ENCODE measurements around the gene GEMIN5.

Gene GEMIN5

GRCh38 chr5:154966874-154967273, 28.9 kb upstream of the GEMIN5 start:
- WGBS (ENCODE audit: extremely low coverage, insufficient coverage, low lambda C conversion rate) = no CpG with 5 or more reads among the region's 3 CpGs
- Histone ChIP-seq H2BK15ac (replicated peaks; ENCODE audit: low read depth) (no peak overlapping the region), H2BK120ac (ENCODE audit: low read depth, low read length) (no peak overlapping the region), H3K4ac (ENCODE audit: low read depth, low read length) (no peak overlapping the region), H3K56ac (ENCODE audit: low read length) (no peak overlapping the region), H3K9ac (ENCODE audit: low read length) (no peak overlapping the region), H2BK5ac (ENCODE audit: low read length) (no peak overlapping the region), H3K23ac (ENCODE audit: low read length) (no peak overlapping the region), H3K79me2 (ENCODE audit: control insufficient read depth, insufficient read depth, low read length) (no peaks in the 10 kb centered on the region), H4K5ac (ENCODE audit: low read length) (no peak overlapping the region), H3K4me1 (ENCODE audit: control insufficient read depth, low read depth, low read length) (no peaks in the 10 kb centered on the region), H3K36me3 (ENCODE audit: control insufficient read depth, insufficient read depth, low read length) (no peaks in the 10 kb centered on the region), H3K4me2 (ENCODE audit: low read length) (no peak overlapping the region), H3K4me3 (ENCODE audit: low read length) (no peak overlapping the region), H2AK5ac (ENCODE audit: low read length) (no peak overlapping the region), H3K27me3 (ENCODE audit: insufficient read depth, low read length, poor library complexity) (no peaks in the 10 kb centered on the region), H4K8ac (ENCODE audit: low read depth, low read length) (no peak overlapping the region), H3K79me1 (ENCODE audit: low read length) (no peaks in the 10 kb centered on the region), H3K27ac (ENCODE audit: low read depth, low read length) (no peak overlapping the region), H3K18ac (ENCODE audit: low read length) (no peak overlapping the region)
- DNase-seq = no peak

- Histone ChIP-seq H4K8ac (ENCODE audit: low read depth, low read length) (no peak overlapping the region), H3K36me3 (ENCODE audit: control insufficient read depth, insufficient read depth, low read length) (no peaks in the 10 kb centered on the region), H2BK5ac (ENCODE audit: low read length) (no peak overlapping the region), H3K4me3 (ENCODE audit: low read length) (no peak overlapping the region), H3K79me1 (ENCODE audit: low read length) (no peaks in the 10 kb centered on the region), H3K23ac (ENCODE audit: low read length) (no peak overlapping the region), H4K5ac (ENCODE audit: low read length) (no peak overlapping the region), H2AK5ac (ENCODE audit: low read length) (no peak overlapping the region), H2BK15ac (replicated peaks; ENCODE audit: low read depth) (no peak overlapping the region), H3K79me2 (ENCODE audit: control insufficient read depth, insufficient read depth, low read length) (no peaks in the 10 kb centered on the region), H3K9ac (ENCODE audit: low read length) (no peak overlapping the region), H3K56ac (ENCODE audit: low read length) (no peak overlapping the region), H3K27me3 (ENCODE audit: insufficient read depth, low read length, poor library complexity) (no peaks in the 10 kb centered on the region), H3K4ac (ENCODE audit: low read depth, low read length) (no peak overlapping the region), H3K18ac (ENCODE audit: low read length) (no peak overlapping the region), H3K4me1 (ENCODE audit: control insufficient read depth, low read depth, low read length) (no peaks in the 10 kb centered on the region), H3K27ac (ENCODE audit: low read depth, low read length) (no peak overlapping the region), H2BK120ac (ENCODE audit: low read depth, low read length) (no peak overlapping the region), H3K4me2 (ENCODE audit: low read length) (no peak overlapping the region)
- no CpG with 5 or more reads among the region's 7 CpGs for WGBS (ENCODE audit: extremely low coverage, insufficient coverage, low lambda C conversion rate)
- no peak for DNase-seq
Measured at GRCh38 chr5:154966081-154966841, 28.2 kb upstream of the GEMIN5 start.

DNA sequence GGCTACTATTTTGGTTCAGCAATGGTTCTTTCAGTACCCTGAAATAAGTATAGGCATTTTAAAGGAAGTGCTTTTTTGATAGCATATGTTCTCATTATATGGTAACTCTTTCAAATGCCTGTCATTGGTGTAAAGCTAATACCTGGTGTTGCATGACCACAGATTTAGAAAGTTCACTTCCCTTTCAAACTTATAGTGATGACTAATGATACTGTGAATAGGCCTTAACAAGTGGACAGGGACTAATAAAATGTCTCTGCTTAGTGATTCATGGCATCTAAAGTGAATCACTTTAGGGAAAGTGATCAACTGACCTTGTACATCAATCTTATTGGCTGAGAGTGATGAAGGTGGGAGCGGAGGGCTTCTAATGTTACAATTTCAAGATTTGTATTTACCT, 24.5 kb upstream of the GEMIN5 start:
- no peaks in the 10 kb centered on the region for H3K4me1 ChIP-seq (ENCODE audit: control insufficient read depth, low read depth, low read length)
- H4K5ac ChIP-seq (ENCODE audit: low read length) = no peak overlapping the region
- no peaks in the 10 kb centered on the region for H3K79me2 ChIP-seq (ENCODE audit: control insufficient read depth, insufficient read depth, low read length)
- no peak overlapping the region for H3K9ac ChIP-seq (ENCODE audit: low read length)
- H3K18ac ChIP-seq (ENCODE audit: low read length) = no peak overlapping the region
- no peak overlapping the region for H2BK5ac ChIP-seq (ENCODE audit: low read length)
- no peak overlapping the region for H3K27ac ChIP-seq (ENCODE audit: low read depth, low read length)
- no peak for DNase-seq
- no peak overlapping the region for H3K4me2 ChIP-seq (ENCODE audit: low read length)
- no peaks in the 10 kb centered on the region for H3K36me3 ChIP-seq (ENCODE audit: control insufficient read depth, insufficient read depth, low read length)
- H3K4ac ChIP-seq (ENCODE audit: low read depth, low read length) = no peak overlapping the region
- no peak overlapping the region for H3K23ac ChIP-seq (ENCODE audit: low read length)
- H3K4me3 ChIP-seq (ENCODE audit: low read length) = no peak overlapping the region
- no peak overlapping the region for H4K8ac ChIP-seq (ENCODE audit: low read depth, low read length)
- no peaks in the 10 kb centered on the region for H3K27me3 ChIP-seq (ENCODE audit: insufficient read depth, low read length, poor library complexity)
- H2BK15ac ChIP-seq (replicated peaks; ENCODE audit: low read depth) = no peak overlapping the region
- no peak overlapping the region for H2BK120ac ChIP-seq (ENCODE audit: low read depth, low read length)
- no peak overlapping the region for H3K56ac ChIP-seq (ENCODE audit: low read length)
- H2AK5ac ChIP-seq (ENCODE audit: low read length) = no peak overlapping the region
- no peaks in the 10 kb centered on the region for H3K79me1 ChIP-seq (ENCODE audit: low read length)
- no CpG with 5 or more reads among the region's 1 CpG for WGBS (ENCODE audit: extremely low coverage, insufficient coverage, low lambda C conversion rate)

GRCh38 chr5:154956712-154957111, 18.7 kb upstream of the GEMIN5 start:
- no peak for DNase-seq
- H2BK15ac ChIP-seq (replicated peaks; ENCODE audit: low read depth) = no peak overlapping the region
- no peak overlapping the region for H2BK120ac ChIP-seq (ENCODE audit: low read depth, low read length)
- no peaks in the 10 kb centered on the region for H3K4me1 ChIP-seq (ENCODE audit: control insufficient read depth, low read depth, low read length)
- no peak overlapping the region for H3K23ac ChIP-seq (ENCODE audit: low read length)
- H3K27me3 ChIP-seq (ENCODE audit: insufficient read depth, low read length, poor library complexity) = no peaks in the 10 kb centered on the region
- no peak overlapping the region for H3K56ac ChIP-seq (ENCODE audit: low read length)
- no peak overlapping the region for H4K8ac ChIP-seq (ENCODE audit: low read depth, low read length)
- H2BK5ac ChIP-seq (ENCODE audit: low read length) = no peak overlapping the region
- H3K9ac ChIP-seq (ENCODE audit: low read length) = no peak overlapping the region
- no peaks in the 10 kb centered on the region for H3K79me2 ChIP-seq (ENCODE audit: control insufficient read depth, insufficient read depth, low read length)
- H3K36me3 ChIP-seq (ENCODE audit: control insufficient read depth, insufficient read depth, low read length) = no peaks in the 10 kb centered on the region
- H3K27ac ChIP-seq (ENCODE audit: low read depth, low read length) = no peak overlapping the region
- H4K5ac ChIP-seq (ENCODE audit: low read length) = no peak overlapping the region
- no peak overlapping the region for H3K4me3 ChIP-seq (ENCODE audit: low read length)
- H3K4me2 ChIP-seq (ENCODE audit: low read length) = no peak overlapping the region
- no peaks in the 10 kb centered on the region for H3K79me1 ChIP-seq (ENCODE audit: low read length)
- no peak overlapping the region for H3K4ac ChIP-seq (ENCODE audit: low read depth, low read length)
- no peak overlapping the region for H2AK5ac ChIP-seq (ENCODE audit: low read length)
- H3K18ac ChIP-seq (ENCODE audit: low read length) = no peak overlapping the region

DNA sequence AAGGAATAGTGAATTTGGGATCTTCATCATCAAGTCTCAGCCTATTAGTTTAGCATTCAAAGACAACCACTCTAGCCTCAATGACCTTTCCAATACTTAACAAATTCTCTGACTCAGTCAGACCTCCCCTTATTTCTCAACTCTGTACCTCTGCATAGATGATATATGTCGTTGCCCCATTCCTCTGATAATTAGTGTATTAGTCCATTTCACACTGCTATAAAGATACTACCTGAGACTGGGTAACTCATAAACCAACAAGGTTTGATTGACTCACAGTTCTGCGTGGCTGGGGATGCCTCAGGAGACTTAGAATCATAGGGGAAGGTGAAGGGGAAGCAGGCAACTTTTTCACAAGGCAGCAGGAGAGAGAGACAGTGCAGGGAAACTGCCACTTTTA, 11.8 kb upstream of the GEMIN5 start:
- no peak overlapping the region for H3K4me3 ChIP-seq (ENCODE audit: low read length)
- H3K9ac ChIP-seq (ENCODE audit: low read length) = no peak overlapping the region
- H3K4me2 ChIP-seq (ENCODE audit: low read length) = no peak overlapping the region
- H3K56ac ChIP-seq (ENCODE audit: low read length) = no peak overlapping the region
- H4K8ac ChIP-seq (ENCODE audit: low read depth, low read length) = no peak overlapping the region
- H3K4me1 ChIP-seq (ENCODE audit: control insufficient read depth, low read depth, low read length) = no peaks in the 10 kb centered on the region
- no peak overlapping the region for H3K27ac ChIP-seq (ENCODE audit: low read depth, low read length)
- H3K4ac ChIP-seq (ENCODE audit: low read depth, low read length) = no peak overlapping the region
- peaks cover 2% of the 10 kb centered on the region for H3K79me1 ChIP-seq (ENCODE audit: low read length)
- H3K36me3 ChIP-seq (ENCODE audit: control insufficient read depth, insufficient read depth, low read length) = no peaks in the 10 kb centered on the region
- H2AK5ac ChIP-seq (ENCODE audit: low read length) = no peak overlapping the region
- no peak overlapping the region for H4K5ac ChIP-seq (ENCODE audit: low read length)
- DNase-seq = no peak
- no peaks in the 10 kb centered on the region for H3K27me3 ChIP-seq (ENCODE audit: insufficient read depth, low read length, poor library complexity)
- WGBS (ENCODE audit: extremely low coverage, insufficient coverage, low lambda C conversion rate) = no CpG with 5 or more reads among the region's 2 CpGs
- H2BK120ac ChIP-seq (ENCODE audit: low read depth, low read length) = no peak overlapping the region
- no peak overlapping the region for H2BK5ac ChIP-seq (ENCODE audit: low read length)
- no peaks in the 10 kb centered on the region for H3K79me2 ChIP-seq (ENCODE audit: control insufficient read depth, insufficient read depth, low read length)
- H3K18ac ChIP-seq (ENCODE audit: low read length) = no peak overlapping the region
- H2BK15ac ChIP-seq (replicated peaks; ENCODE audit: low read depth) = no peak overlapping the region
- no peak overlapping the region for H3K23ac ChIP-seq (ENCODE audit: low read length)

- Histone ChIP-seq H3K27ac (ENCODE audit: low read depth, low read length) (no peak overlapping the region), H2BK15ac (replicated peaks; ENCODE audit: low read depth) (no peak overlapping the region), H2BK120ac (ENCODE audit: low read depth, low read length) (no peak overlapping the region), H3K27me3 (ENCODE audit: insufficient read depth, low read length, poor library complexity) (no peaks in the 10 kb centered on the region), H3K4me3 (ENCODE audit: low read length) (no peak overlapping the region), H3K4ac (ENCODE audit: low read depth, low read length) (no peak overlapping the region), H3K4me2 (ENCODE audit: low read length) (no peak overlapping the region), H3K79me2 (ENCODE audit: control insufficient read depth, insufficient read depth, low read length) (peaks cover 2% of the 10 kb centered on the region), H3K9ac (ENCODE audit: low read length) (no peak overlapping the region), H2AK5ac (ENCODE audit: low read length) (no peak overlapping the region), H2BK5ac (ENCODE audit: low read length) (no peak overlapping the region), H4K8ac (ENCODE audit: low read depth, low read length) (no peak overlapping the region), H3K4me1 (ENCODE audit: control insufficient read depth, low read depth, low read length) (no peaks in the 10 kb centered on the region), H3K18ac (ENCODE audit: low read length) (no peak overlapping the region), H3K56ac (ENCODE audit: low read length) (no peak overlapping the region), H4K5ac (ENCODE audit: low read length) (no peak overlapping the region), H3K23ac (ENCODE audit: low read length) (no peak overlapping the region), H3K36me3 (ENCODE audit: control insufficient read depth, insufficient read depth, low read length) (no peaks in the 10 kb centered on the region), H3K79me1 (ENCODE audit: low read length) (peaks cover 2% of the 10 kb centered on the region)
- no peak for DNase-seq
- 100% methylated on average over 1 of the region's 4 CpGs for WGBS (ENCODE audit: extremely low coverage, insufficient coverage, low lambda C conversion rate)
Measured at GRCh38 chr5:154948313-154948712, 10.3 kb upstream of the GEMIN5 start.

All from mesendoderm (in vitro differentiated cells).